HEK293 (cell line): Measurements from ENCODE around the gene HOXB1.
A peak's percentile ranks its signal among the peaks of the same experiment; 100 is the strongest.

Experiments used
- CTCF ChIA-PET: fragments of 350-600 bp; formaldehyde crosslinking; extraction: SDS; loops from one replicate; lab custom pipeline; 2021; ENCODE audit warnings: antibody characterized with exemption; lab: Yijun Ruan, JAX
- POLR2A ChIA-PET: fragments of 300-600 bp; formaldehyde crosslinking; extraction: SDS; loops from one replicate; lab custom pipeline; 2020; ENCODE audit warnings: antibody characterized with exemption, inconsistent platforms; lab: Yijun Ruan, JAX
- H3K27ac ChIP-seq: fragments of 200-500 bp; sonication (Bioruptor generic); 2 replicates; pipeline ENCODE4 v1.5.1; 2014; ENCODE audit warnings: low read depth, low read length, control low read depth, inconsistent platforms; ENCODE audit errors: extremely low read depth
- H3K36me3 ChIP-seq, 2 experiments: fragments of 200-500 bp in 1 of 2; sonication (Bioruptor generic) in 1 of 2; 1 replicate in 1 of 2; 2 replicates in 1 of 2; pipeline ENCODE4 v1.5.1; 2014 to 2017; ENCODE audit warnings: inconsistent platforms in 2 of 2, low read length in 2 of 2; ENCODE audit not compliant: control insufficient read depth in 2 of 2, insufficient read depth in 1 of 2
- H3K4me1 ChIP-seq: fragments of 200-500 bp; sonication (Bioruptor generic); 2 replicates; pipeline ENCODE4 v1.5.1; 2014; ENCODE audit warnings: mild to moderate bottlenecking, low read length, inconsistent platforms; ENCODE audit not compliant: control insufficient read depth, insufficient read depth
- H3K4me3 ChIP-seq: 2 replicates; pipeline ENCODE4 v1.5.1; 2011; ENCODE audit warnings: low read depth, mild to moderate bottlenecking, control low read depth, low read length, moderate library complexity
- H3K9me3 ChIP-seq: fragments of 200-500 bp; sonication (Bioruptor generic); 2 replicates; pipeline ENCODE4 v1.5.1; 2014; ENCODE audit warnings: low read depth, low read length, inconsistent platforms; ENCODE audit not compliant: control insufficient read depth, insufficient read depth
- GFI1B ChIP-seq: fragments of 450-650 bp; formaldehyde crosslinking; IDR thresholded peaks from 2 replicates; pipeline ENCODE4 v1.5.1; 2016; ENCODE audit warnings: missing biosample characterization, missing genetic modification characterization
- IKZF3 ChIP-seq: fragments of 450-650 bp; IDR thresholded peaks from 2 replicates; pipeline ENCODE4 v1.5.0; 2018; ENCODE audit warnings: missing biosample characterization, mild to moderate bottlenecking, missing genetic modification characterization, moderate library complexity
- KLF16 ChIP-seq: fragments of 450-650 bp; formaldehyde crosslinking; IDR thresholded peaks from 2 replicates; pipeline ENCODE4 v1.5.1; 2017; ENCODE audit warnings: missing biosample characterization, missing genetic modification characterization
- KLF8 ChIP-seq: fragments of 450-650 bp; formaldehyde crosslinking; IDR thresholded peaks from 2 replicates; pipeline ENCODE4 v1.5.1; 2016; ENCODE audit warnings: missing biosample characterization, missing genetic modification characterization
- OSR2 ChIP-seq: fragments of 450-650 bp; formaldehyde crosslinking; IDR thresholded peaks from 2 replicates; pipeline ENCODE4 v1.5.1; 2016; ENCODE audit warnings: missing biosample characterization, missing genetic modification characterization
- PRDM6 ChIP-seq: fragments of 450-650 bp; formaldehyde crosslinking; IDR thresholded peaks from 2 replicates; pipeline ENCODE4 v1.5.1; 2017; ENCODE audit warnings: missing biosample characterization, missing genetic modification characterization
- TCF7L2 ChIP-seq: IDR thresholded peaks from 2 replicates; pipeline ENCODE4 v1.6.1; 2011; ENCODE audit warnings: low read depth, mild to moderate bottlenecking, inconsistent platforms, low read length, moderate library complexity, borderline replicate concordance
- TRIM28 ChIP-seq: IDR thresholded peaks from 2 replicates; pipeline ENCODE4 v1.6.1; 2011; ENCODE audit warnings: low read length, control low read depth, borderline replicate concordance
- ZBTB21 ChIP-seq: fragments of 450-650 bp; formaldehyde crosslinking; IDR thresholded peaks from 2 replicates; pipeline ENCODE4 v1.5.1; 2017; ENCODE audit warnings: missing biosample characterization, missing genetic modification characterization
- ZEB2 ChIP-seq: fragments of 450-650 bp; formaldehyde crosslinking; IDR thresholded peaks from 2 replicates; pipeline ENCODE4 v1.5.1; 2016; ENCODE audit warnings: missing biosample characterization, missing genetic modification characterization
- ZNF10 ChIP-seq: fragments of 450-650 bp; formaldehyde crosslinking; IDR thresholded peaks from 2 replicates; pipeline ENCODE4 v1.5.1; 2017; ENCODE audit warnings: missing biosample characterization, missing genetic modification characterization
- ZNF248 ChIP-seq: fragments of 450-650 bp; formaldehyde crosslinking; IDR thresholded peaks from 2 replicates; pipeline ENCODE4 v1.5.1; 2017; ENCODE audit warnings: missing biosample characterization, missing genetic modification characterization
- ZNF280D ChIP-seq: fragments of 450-650 bp; formaldehyde crosslinking; IDR thresholded peaks from 2 replicates; pipeline ENCODE4 v1.5.1; 2016; ENCODE audit warnings: missing biosample characterization, missing genetic modification characterization
- ZNF391 ChIP-seq: fragments of 450-650 bp; formaldehyde crosslinking; IDR thresholded peaks from 2 replicates; pipeline ENCODE4 v1.5.1; 2016; ENCODE audit warnings: low read depth, missing biosample characterization, missing genetic modification characterization, borderline replicate concordance
- ZNF423 ChIP-seq: fragments of 450-650 bp; formaldehyde crosslinking; IDR thresholded peaks from 2 replicates; pipeline ENCODE4 v1.5.1; 2016; ENCODE audit warnings: missing biosample characterization, missing genetic modification characterization
- ZNF501 ChIP-seq: fragments of 450-650 bp; formaldehyde crosslinking; IDR thresholded peaks from 2 replicates; pipeline ENCODE4 v1.5.1; 2016; ENCODE audit warnings: missing biosample characterization, missing genetic modification characterization
- ZNF549 ChIP-seq: fragments of 450-650 bp; IDR thresholded peaks from 2 replicates; pipeline ENCODE4 v1.5.1; 2018; ENCODE audit warnings: missing biosample characterization, missing genetic modification characterization, mild to moderate bottlenecking, inconsistent platforms, moderate library complexity
- ZNF629 ChIP-seq: fragments of 450-650 bp; formaldehyde crosslinking; IDR thresholded peaks from 2 replicates; pipeline ENCODE4 v1.5.1; 2017; ENCODE audit warnings: missing biosample characterization, missing genetic modification characterization
- ZNF707 ChIP-seq: fragments of 450-650 bp; formaldehyde crosslinking; IDR thresholded peaks from 2 replicates; pipeline ENCODE4 v1.5.1; 2016; ENCODE audit warnings: missing biosample characterization, missing genetic modification characterization
- TF ChIP-seq, protein P1 (sequence below): fragments of 450-650 bp; formaldehyde crosslinking; IDR thresholded peaks from 2 replicates; pipeline ENCODE4 v1.5.1; 2016; ENCODE audit warnings: missing biosample characterization, missing genetic modification characterization
- TF ChIP-seq, protein P2 (sequence below): fragments of 450-650 bp; formaldehyde crosslinking; IDR thresholded peaks from 2 replicates; pipeline ENCODE4 v1.5.1; 2016; ENCODE audit warnings: missing biosample characterization, missing genetic modification characterization
- TF ChIP-seq, protein P3 (sequence below): fragments of 450-650 bp; formaldehyde crosslinking; IDR thresholded peaks from 2 replicates; pipeline ENCODE4 v1.5.1; 2016; ENCODE audit warnings: missing biosample characterization, missing genetic modification characterization, low read depth

Gene HOXB1

DNA sequence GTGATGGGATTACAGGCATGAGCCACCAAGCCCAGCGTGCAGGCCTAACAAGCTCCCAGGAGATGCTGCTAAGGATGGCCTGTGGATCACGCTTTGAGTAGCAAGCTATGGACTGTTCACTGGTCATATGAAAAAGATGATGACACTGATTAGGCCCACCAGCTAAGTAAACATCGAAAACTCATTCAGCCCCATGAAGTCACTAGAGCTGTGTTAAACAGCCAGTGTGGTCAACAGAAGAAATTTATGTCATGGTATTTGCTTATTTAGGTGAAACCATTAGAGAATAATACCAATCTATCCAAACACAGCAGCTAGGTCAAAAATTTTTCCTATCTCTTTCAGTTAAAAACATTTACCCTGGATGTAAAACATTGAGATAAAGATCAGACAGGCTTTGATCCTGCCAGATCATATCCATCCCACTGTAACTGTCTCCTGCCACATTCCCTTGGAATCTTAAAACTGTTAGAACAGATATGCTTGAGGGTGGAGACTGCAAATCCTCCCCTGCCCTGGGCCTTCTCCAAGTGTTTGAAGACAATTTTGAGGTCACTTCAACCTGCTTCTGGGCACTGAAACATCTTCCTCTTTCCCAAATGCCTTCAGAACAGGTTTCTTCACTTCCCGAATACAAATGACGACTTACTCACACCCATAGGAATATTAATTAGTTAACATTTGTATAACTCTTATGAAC lies 30.9 kb downstream of the HOXB1 start:
- POLR2A ChIA-PET, result interaction anchor here (0.6 to 2.2 kb wide), 4 partner anchors 22 to 88 kb away, joined by 3 to 5 read pairs (median 4); no protein-coding TSS in a partner anchor
- CTCF ChIA-PET, result interaction anchor here (0.6 to 2.5 kb wide), 13 partner anchors 8 to 124 kb away, joined by 3 to 15 read pairs (median 4); partner anchors contain the start of gene HOXB5

GRCh38 chr17:48499248-48499647 lies 31.6 kb downstream of the HOXB1 start:
- Histone ChIP-seq H3K4me1 (peaks cover 28% of the 10 kb centered on the region), H3K36me3 (no peaks in the 10 kb centered on the region), H3K27ac (peak overlapping the region; percentile 26; the same call in 1 of the 2 replicates), H3K4me3 (no peak overlapping the region), H3K9me3 (no peaks in the 10 kb centered on the region)
- ChIA-PET POLR2A (interaction anchor here (0.6 to 2.2 kb wide), 3 partner anchors 23 to 89 kb away, joined by 3 to 5 read pairs (median 4); no protein-coding TSS in a partner anchor), CTCF (interaction anchor here (0.6 to 2.4 kb wide), 6 partner anchors 13 to 123 kb away, joined by 3 to 9 read pairs (median 3); partner anchors contain the start of gene HOXB5)
- no peak for TF ChIP-seq ZNF248 (tag by site-specific recombination)
- no peak for TF ChIP-seq ZNF501
- no peak for TF ChIP-seq ZNF280D (tag by site-specific recombination)
- peak; percentile 30; the same call in 1 of the 2 replicates for TF ChIP-seq ZBTB21 (tag by site-specific recombination)
- peak; percentile 9; the same call in 1 of the 2 replicates for TF ChIP-seq TRIM28
- TF ChIP-seq, protein P1, sequence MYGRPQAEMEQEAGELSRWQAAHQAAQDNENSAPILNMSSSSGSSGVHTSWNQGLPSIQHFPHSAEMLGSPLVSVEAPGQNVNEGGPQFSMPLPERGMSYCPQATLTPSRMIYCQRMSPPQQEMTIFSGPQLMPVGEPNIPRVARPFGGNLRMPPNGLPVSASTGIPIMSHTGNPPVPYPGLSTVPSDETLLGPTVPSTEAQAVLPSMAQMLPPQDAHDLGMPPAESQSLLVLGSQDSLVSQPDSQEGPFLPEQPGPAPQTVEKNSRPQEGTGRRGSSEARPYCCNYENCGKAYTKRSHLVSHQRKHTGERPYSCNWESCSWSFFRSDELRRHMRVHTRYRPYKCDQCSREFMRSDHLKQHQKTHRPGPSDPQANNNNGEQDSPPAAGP (tag by site-specific recombination), result peak; percentile 87
- peak; percentile 51; the same call in 1 of the 2 replicates for TF ChIP-seq GFI1B (tag by site-specific recombination)
- peak; percentile 71 for TF ChIP-seq ZNF629 (tag by site-specific recombination)
- TF ChIP-seq KLF8 (tag by site-specific recombination), result peak; percentile 68; the same call in 1 of the 2 replicates
- no peak for TF ChIP-seq ZNF423 (tag by site-specific recombination)
- no peak for TF ChIP-seq ZNF391 (tag by site-specific recombination)

More for the DNA sequence above, 30.9 kb downstream of the HOXB1 start:
- Histone ChIP-seq H3K4me1 (peaks cover 27% of the 10 kb centered on the region), H3K27ac (peak overlapping the region; percentile 9; the same call in 1 of the 2 replicates), H3K4me3 (no peak overlapping the region)
- TF ChIP-seq ZNF707 (no peak), GFI1B (tag by site-specific recombination) (no peak), IKZF3 (0 out of 2 replicates have a peak, but pooled peaks have one; percentile 12), PRDM6 (peak; percentile 74), KLF16 (tag by site-specific recombination) (no peak), TCF7L2 (0 out of 2 replicates have a peak, but pooled peaks have one; percentile 50), ZNF10 (tag by site-specific recombination) (peak; percentile 91), ZNF549 (tag by site-specific recombination) (no peak), ZEB2 (peak; percentile 18; the same call in 1 of the 2 replicates), OSR2 (tag by site-specific recombination) (peak; percentile 60; the same call in 1 of the 2 replicates)
- TF ChIP-seq, protein P2, sequence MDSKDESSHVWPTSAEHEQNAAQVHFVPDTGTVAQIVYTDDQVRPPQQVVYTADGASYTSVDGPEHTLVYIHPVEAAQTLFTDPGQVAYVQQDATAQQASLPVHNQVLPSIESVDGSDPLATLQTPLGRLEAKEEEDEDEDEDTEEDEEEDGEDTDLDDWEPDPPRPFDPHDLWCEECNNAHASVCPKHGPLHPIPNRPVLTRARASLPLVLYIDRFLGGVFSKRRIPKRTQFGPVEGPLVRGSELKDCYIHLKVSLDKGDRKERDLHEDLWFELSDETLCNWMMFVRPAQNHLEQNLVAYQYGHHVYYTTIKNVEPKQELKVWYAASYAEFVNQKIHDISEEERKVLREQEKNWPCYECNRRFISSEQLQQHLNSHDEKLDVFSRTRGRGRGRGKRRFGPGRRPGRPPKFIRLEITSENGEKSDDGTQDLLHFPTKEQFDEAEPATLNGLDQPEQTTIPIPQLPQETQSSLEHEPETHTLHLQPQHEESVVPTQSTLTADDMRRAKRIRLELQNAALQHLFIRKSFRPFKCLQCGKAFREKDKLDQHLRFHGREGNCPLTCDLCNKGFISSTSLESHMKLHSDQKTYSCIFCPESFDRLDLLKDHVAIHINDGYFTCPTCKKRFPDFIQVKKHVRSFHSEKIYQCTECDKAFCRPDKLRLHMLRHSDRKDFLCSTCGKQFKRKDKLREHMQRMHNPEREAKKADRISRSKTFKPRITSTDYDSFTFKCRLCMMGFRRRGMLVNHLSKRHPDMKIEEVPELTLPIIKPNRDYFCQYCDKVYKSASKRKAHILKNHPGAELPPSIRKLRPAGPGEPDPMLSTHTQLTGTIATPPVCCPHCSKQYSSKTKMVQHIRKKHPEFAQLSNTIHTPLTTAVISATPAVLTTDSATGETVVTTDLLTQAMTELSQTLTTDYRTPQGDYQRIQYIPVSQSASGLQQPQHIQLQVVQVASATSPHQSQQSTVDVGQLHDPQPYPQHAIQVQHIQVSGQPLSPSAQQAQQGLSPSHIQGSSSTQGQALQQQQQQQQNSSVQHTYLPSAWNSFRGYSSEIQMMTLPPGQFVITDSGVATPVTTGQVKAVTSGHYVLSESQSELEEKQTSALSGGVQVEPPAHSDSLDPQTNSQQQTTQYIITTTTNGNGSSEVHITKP (tag by site-specific recombination), result peak; percentile 92
- TF ChIP-seq, protein P3, sequence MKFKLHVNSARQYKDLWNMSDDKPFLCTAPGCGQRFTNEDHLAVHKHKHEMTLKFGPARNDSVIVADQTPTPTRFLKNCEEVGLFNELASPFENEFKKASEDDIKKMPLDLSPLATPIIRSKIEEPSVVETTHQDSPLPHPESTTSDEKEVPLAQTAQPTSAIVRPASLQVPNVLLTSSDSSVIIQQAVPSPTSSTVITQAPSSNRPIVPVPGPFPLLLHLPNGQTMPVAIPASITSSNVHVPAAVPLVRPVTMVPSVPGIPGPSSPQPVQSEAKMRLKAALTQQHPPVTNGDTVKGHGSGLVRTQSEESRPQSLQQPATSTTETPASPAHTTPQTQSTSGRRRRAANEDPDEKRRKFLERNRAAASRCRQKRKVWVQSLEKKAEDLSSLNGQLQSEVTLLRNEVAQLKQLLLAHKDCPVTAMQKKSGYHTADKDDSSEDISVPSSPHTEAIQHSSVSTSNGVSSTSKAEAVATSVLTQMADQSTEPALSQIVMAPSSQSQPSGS (tag by site-specific recombination), result peak; percentile 36; the same call in 1 of the 2 replicates
- TF ChIP-seq, all 188 proteins: peak for 8
- Histone ChIP-seq H3K9me3 (no peaks in the 10 kb centered on the region), H3K36me3 (no peaks in the 10 kb centered on the region)
